GM12801 (cell line): Measurements from ENCODE around the gene HAUS3.

Source experiments
- CTCF ChIP-seq: IDR thresholded peaks from one replicate; pipeline ENCODE4 v1.5.1; 2011; ENCODE audit warnings: control low read depth; ENCODE audit not compliant: insufficient read length; ENCODE audit errors: extremely low read depth

HAUS3 gene

GRCh38 chr4:2287594-2287915 lies 45.6 kb upstream of the HAUS3 start:
- no peak for TF ChIP-seq CTCF

GRCh38 chr4:2286904-2287593 lies 45.1 kb upstream of the HAUS3 start:
- TF ChIP-seq CTCF = no peak

GRCh38 chr4:2285613-2286381 lies 43.9 kb upstream of the HAUS3 start:
- TF ChIP-seq CTCF = no peak

GRCh38 chr4:2284934-2285612 lies 43.2 kb upstream of the HAUS3 start:
- TF ChIP-seq CTCF = no peak

GRCh38 chr4:2284161-2284933 lies 42.4 kb upstream of the HAUS3 start:
- TF ChIP-seq CTCF = no peak

GRCh38 chr4:2283199-2283711 lies 41.3 kb upstream of the HAUS3 start:
- TF ChIP-seq CTCF = no peak
